Mucosa of descending colon (tissue), 3 donors: Measurements from ENCODE around the gene NFATC1. TPM values are rescaled to one million over a fixed set of nuclear protein-coding genes. Genes with fewer than 3 reads are reported as not detected.

Experiments
- ATAC-seq: fragments of 200-7000 bp; cut with Tn5 transposase; one replicate; pipeline ENCODE4 v1.9.1; 2020; ENCODE audit warnings: mild to moderate bottlenecking, moderate library complexity
- DNase-seq, 3 donors: peaks; one replicate each; pipeline ENCODE4 v3.0.0-alpha.2; 2020
- H3K36me3 ChIP-seq: fragments of 200-600 bp; one replicate; pipeline ENCODE4 v1.8.0; 2021; ENCODE audit warnings: low read depth, mild to moderate bottlenecking
- H3K4me1 ChIP-seq: fragments of 200-600 bp; one replicate; pipeline ENCODE4 v1.8.0; 2021; ENCODE audit warnings: low read depth, mild to moderate bottlenecking
- H3K4me3 ChIP-seq: fragments of 200-600 bp; one replicate; pipeline ENCODE4 v1.8.0; 2021; ENCODE audit warnings: mild to moderate bottlenecking
- H3K9me3 ChIP-seq: fragments of 200-600 bp; one replicate; pipeline ENCODE4 v1.8.0; 2021; ENCODE audit warnings: mild to moderate bottlenecking
- intact Hi-C, 2 donors: fragments of 100-400 bp; cut with DNase I in 1 of 2; cut with micrococcal nuclease in 1 of 2; formaldehyde crosslinking; loops; one replicate each; pipeline versions ENCODE4 v1.11.0 to v1.11.1; 2022; cut with DNase I, micrococcal nuclease
- total RNA-seq, 3 donors: library from RNA; stranded (reverse); fragmentation: NEBNext Ultra II Directional in 2 of 3; extraction: Animal tissue kit (Norgen Biotek cat#: 25700) in 2 of 3; gene quantifications; one replicate each; pipeline versions ENCODE4 v1.2.1 to v1.2.4, GENCODE V29; 2021 to 2023
- TF ChIP-seq, protein P1 (sequence below): fragments of 200-600 bp; IDR thresholded peaks from one replicate; pipeline ENCODE4 v1.8.0; 2022; ENCODE audit warnings: antibody characterized with exemption, mild to moderate bottlenecking
- donor health status: DM: no; HTN: no; CAD: no; lungs with moderate emphysema.
- donor health status: DM: no; HTN: no; CAD: no.
- donor health status: DM: no; HTN: yes; CAD: no.

The NFATC1 gene
- total RNA-seq, 3 donors from 2014 or later: 2.9 to 12.9 (median 4.6) TPM

GRCh38 chr18:79470547-79470946, 74.8 kb downstream of the NFATC1 start:
- no peaks in the 10 kb centered on the region for H3K4me1 ChIP-seq
- no peaks in the 10 kb centered on the region for H3K36me3 ChIP-seq
- intact Hi-C loops: no loop called here
- TF ChIP-seq, protein P1, sequence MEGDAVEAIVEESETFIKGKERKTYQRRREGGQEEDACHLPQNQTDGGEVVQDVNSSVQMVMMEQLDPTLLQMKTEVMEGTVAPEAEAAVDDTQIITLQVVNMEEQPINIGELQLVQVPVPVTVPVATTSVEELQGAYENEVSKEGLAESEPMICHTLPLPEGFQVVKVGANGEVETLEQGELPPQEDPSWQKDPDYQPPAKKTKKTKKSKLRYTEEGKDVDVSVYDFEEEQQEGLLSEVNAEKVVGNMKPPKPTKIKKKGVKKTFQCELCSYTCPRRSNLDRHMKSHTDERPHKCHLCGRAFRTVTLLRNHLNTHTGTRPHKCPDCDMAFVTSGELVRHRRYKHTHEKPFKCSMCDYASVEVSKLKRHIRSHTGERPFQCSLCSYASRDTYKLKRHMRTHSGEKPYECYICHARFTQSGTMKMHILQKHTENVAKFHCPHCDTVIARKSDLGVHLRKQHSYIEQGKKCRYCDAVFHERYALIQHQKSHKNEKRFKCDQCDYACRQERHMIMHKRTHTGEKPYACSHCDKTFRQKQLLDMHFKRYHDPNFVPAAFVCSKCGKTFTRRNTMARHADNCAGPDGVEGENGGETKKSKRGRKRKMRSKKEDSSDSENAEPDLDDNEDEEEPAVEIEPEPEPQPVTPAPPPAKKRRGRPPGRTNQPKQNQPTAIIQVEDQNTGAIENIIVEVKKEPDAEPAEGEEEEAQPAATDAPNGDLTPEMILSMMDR: no peak
- no peak overlapping the region for H3K4me3 ChIP-seq
- peaks cover 3% of the 10 kb centered on the region for H3K9me3 ChIP-seq
- ATAC-seq (no peak), DNase-seq (no peak)

DNA sequence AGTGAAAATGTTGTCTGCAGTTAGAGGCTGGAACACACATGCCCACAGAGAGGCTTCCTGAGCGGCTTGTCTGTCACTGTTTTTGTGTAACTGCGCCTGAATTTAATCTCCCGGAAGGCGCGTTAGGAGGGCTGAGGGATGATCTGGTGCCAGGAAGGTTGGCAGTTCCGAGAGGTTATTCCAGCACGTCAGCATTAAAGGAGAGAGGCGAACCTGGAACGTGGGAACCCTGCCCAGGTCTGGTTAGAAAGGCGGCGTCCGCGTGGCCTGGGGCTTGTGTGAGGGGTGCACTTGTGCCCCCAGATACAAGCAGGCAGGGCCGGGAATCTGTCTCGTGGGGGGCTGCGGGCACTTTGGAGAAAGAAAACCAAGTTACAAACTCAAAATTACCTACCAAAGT, 75.3 kb downstream of the NFATC1 start:
- TF ChIP-seq, protein P1: no peak
- no peak for DNase-seq
- Histone ChIP-seq H3K36me3 (no peaks in the 10 kb centered on the region), H3K4me3 (no peak overlapping the region), H3K4me1 (no peaks in the 10 kb centered on the region), H3K9me3 (peaks cover 3% of the 10 kb centered on the region)
- no peak for ATAC-seq
- intact Hi-C loops: no loop called here

DNA sequence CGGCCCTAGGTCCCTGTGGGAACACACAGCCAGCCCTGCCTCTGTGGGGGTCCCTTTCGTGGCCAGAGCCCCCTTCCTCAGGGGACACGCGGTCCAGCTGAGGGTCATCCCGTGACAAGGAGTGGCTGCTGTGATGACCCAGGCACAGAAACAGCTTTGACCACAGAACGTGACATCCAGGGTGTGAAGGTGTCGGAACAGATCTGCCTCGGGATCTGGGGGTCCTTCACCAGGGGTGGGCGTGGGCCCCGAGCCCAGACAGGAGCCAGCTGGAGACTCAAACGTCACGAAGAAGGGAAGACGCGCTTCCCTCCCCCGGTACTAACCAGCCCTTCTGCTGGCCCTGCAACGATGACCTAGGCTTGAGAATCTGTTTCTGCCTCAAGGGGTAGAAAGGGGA, 75.9 kb downstream of the NFATC1 start:
- peaks cover 3% of the 10 kb centered on the region for H3K9me3 ChIP-seq
- no peaks in the 10 kb centered on the region for H3K4me1 ChIP-seq
- intact Hi-C loops: no loop called here
- H3K4me3 ChIP-seq: no peak overlapping the region
- DNase-seq (no peak), ATAC-seq (no peak)
- TF ChIP-seq, protein P1: no peak
- H3K36me3 ChIP-seq: no peaks in the 10 kb centered on the region

DNA sequence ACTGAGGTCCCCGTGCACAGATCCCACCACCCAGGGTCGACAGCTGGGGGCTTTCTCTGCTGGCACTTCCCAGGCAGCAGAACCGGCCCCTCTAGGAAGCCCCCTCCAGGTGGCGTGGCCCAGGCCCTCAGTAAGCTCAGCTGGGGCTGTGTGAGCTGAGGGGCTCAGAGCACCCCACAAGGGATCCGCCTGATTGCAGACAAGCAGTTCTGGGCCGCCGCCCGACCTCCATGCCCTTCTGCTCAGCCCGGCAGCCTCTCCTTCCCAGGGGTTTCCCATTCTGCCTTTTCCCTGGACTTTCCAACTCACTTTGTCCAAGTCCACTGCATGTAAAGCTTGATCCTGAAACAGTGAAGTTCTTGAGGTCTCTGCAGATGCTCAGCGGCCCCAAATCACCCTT, 76.4 kb downstream of the NFATC1 start:
- DNase-seq (no peak), ATAC-seq (no peak)
- Histone ChIP-seq H3K4me3 (no peak overlapping the region), H3K36me3 (no peaks in the 10 kb centered on the region), H3K4me1 (no peaks in the 10 kb centered on the region), H3K9me3 (peaks cover 3% of the 10 kb centered on the region)
- intact Hi-C loops: no loop called here
- TF ChIP-seq, protein P1: no peak

GRCh38 chr18:79472946-79473345, 77.2 kb downstream of the NFATC1 start:
- H3K9me3 ChIP-seq: peaks cover 3% of the 10 kb centered on the region
- H3K4me3 ChIP-seq: no peak overlapping the region
- no peaks in the 10 kb centered on the region for H3K36me3 ChIP-seq
- intact Hi-C loops: no loop called here
- TF ChIP-seq, protein P1: no peak
- H3K4me1 ChIP-seq: no peaks in the 10 kb centered on the region
- DNase-seq (no peak), ATAC-seq (no peak)
